Ovary (tissue), 9 donors: Measurements from ENCODE around the gene BBS9. TPM values are rescaled to one million over a fixed set of nuclear protein-coding genes. Genes with fewer than 3 reads are reported as not detected.

Source experiments
- DNase-seq, 5 donors: peaks; one replicate each; pipeline ENCODE4 v3.0.0-alpha.2; 2019 to 2020
- H3K27ac ChIP-seq, 2 donors: fragments of 200-600 bp; one replicate each; pipeline versions ENCODE4 v1.5.1 to v1.8.0; 2019 to 2022
- H3K27me3 ChIP-seq: fragments of 200-600 bp; one replicate; pipeline ENCODE4 v1.8.0; 2022
- H3K36me3 ChIP-seq: fragments of 200-600 bp; sonication (generic); one replicate; pipeline ENCODE4 v1.5.1; 2019
- H3K4me1 ChIP-seq: one replicate; pipeline ENCODE4 v1.8.1; 2013; ENCODE audit warnings: mild to moderate bottlenecking, moderate library complexity; ENCODE audit not compliant: insufficient read depth
- H3K4me3 ChIP-seq: fragments of 200-600 bp; sonication (generic); one replicate; pipeline ENCODE4 v1.5.1; 2017
- H3K9me3 ChIP-seq, 2 donors: fragments of 200-600 bp in 1 of 2; sonication (generic) in 1 of 2; one replicate each; pipeline versions ENCODE4 v1.5.1 to v1.8.1; 2013 to 2019; ENCODE audit warnings: mild to moderate bottlenecking in 1 of 2, moderate library complexity in 1 of 2
- CTCF ChIP-seq, 3 donors: fragments of 450-650 bp in 2 of 3; fragments of 200-600 bp in 1 of 3; IDR thresholded peaks; one replicate each; pipeline versions ENCODE4 v1.5.1 to v1.8.0; 2016 to 2022; ENCODE audit warnings: antibody characterized with exemption in 3 of 3, mild to moderate bottlenecking in 1 of 3
- EP300 ChIP-seq: sonication (generic); formaldehyde crosslinking; IDR thresholded peaks from one replicate; pipeline ENCODE4 v1.6.1; 2017; ENCODE audit warnings: antibody characterized with exemption
- POLR2A ChIP-seq: fragments of 450-650 bp; IDR thresholded peaks from one replicate; pipeline ENCODE4 v1.6.1; 2017; ENCODE audit warnings: antibody characterized with exemption, mild to moderate bottlenecking, moderate library complexity
- WGBS, 3 donors: extraction: QIAGEN DNeasy Blood & Tissue Kit in 1 of 3; methylation state at CpG; one replicate each; pipeline versions ENCODE4 v1.1.5 to v1.1.7; 2013 to 2017; 5-methylcytosine and 5-hydroxymethylcytosine counted together
- intact Hi-C, 4 donors: fragments of 100-400 bp; cut with DNase I; formaldehyde crosslinking; loops; one replicate each; pipeline versions ENCODE4 v1.11.0 to v1.15.1; 2022 to 2023
- polyA plus RNA-seq, 2 donors: library from polyadenylated mRNA; stranded (reverse); fragments of 200-250 nt in 1 of 2; fragments of 350-450 nt in 1 of 2; fragmentation: Illumina TruSeq in 1 of 2; extraction: RNeasy Lipid Tissue Mini Kit (QIAGEN cat#74804) in 1 of 2; gene quantifications; one replicate each; pipeline ENCODE4 v1.2.3, GENCODE V29; 2013 to 2014
- total RNA-seq, 7 donors: library from RNA; depleted of rRNA in 2 of 7; stranded (reverse); fragments of >200 nt in 2 of 7; fragmentation: NEBNext Ultra II Directional in 3 of 7; extraction: Animal tissue kit (Norgen Biotek cat#: 25700) in 3 of 7; gene quantifications; one replicate each; pipeline versions ENCODE4 v1.1.0 to v1.2.4, GENCODE V29; 2016 to 2023
- donor health status: DM: no; HTN: no; CAD: no; lungs with moderate emphysema.
- donor health status: DM: no; HTN: no; CAD: no.
- donor health status: Bipolar disorder and iron deficiency.
- donor health status: DM: yes; HTN: yes; CAD: no.
- donor health status: DM: no; HTN: no; CAD: no.
- donor health status: DM: yes; HTN: yes; CAD: no.

The BBS9 gene
- total and polyA plus RNA-seq, 9 donors = 8.1 to 42.0 (median 29.7) TPM

DNA sequence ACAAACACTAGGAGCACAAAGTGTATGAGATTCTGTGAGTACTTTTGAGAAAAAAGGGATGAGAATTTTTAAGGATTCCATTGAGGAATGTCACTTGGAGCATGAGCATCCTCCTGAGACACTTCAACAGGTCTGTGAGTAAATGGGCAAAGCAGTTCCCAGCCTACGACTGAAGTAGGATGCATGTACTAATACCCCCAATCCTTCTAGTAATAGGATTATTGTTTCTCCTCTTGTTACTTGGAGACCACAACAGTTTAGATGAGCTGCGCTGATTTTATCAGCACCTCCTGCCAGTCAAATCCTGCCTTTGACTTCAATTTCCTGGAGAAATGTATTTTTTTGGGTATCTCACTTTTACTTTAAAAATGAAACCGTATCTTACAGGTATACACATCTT is 820 bp downstream of the BBS9 start:
- DNase-seq = no peak
- intact Hi-C loops = no loop called here
- Histone ChIP-seq H3K9me3 (no peaks in the 10 kb centered on the region), H3K4me3 (peak overlapping the region; percentile 74), H3K4me1 (peaks cover 3% of the 10 kb centered on the region), H3K27me3 (no peaks in the 10 kb centered on the region), H3K27ac (no peak overlapping the region), H3K36me3 (no peaks in the 10 kb centered on the region)
- TF ChIP-seq CTCF (IDR thresholded peaks at IDR 0.05) (no peak), POLR2A (no peak), EP300 (no peak)
- 11 to 15% (median 11%) methylated on average over 3 of the region's 3 CpGs for WGBS, 3 donors

- H3K27me3 ChIP-seq = no peaks in the 10 kb centered on the region
- H3K36me3 ChIP-seq = no peaks in the 10 kb centered on the region
- H3K4me1 ChIP-seq = no peaks in the 10 kb centered on the region
- H3K4me3 ChIP-seq = no peak overlapping the region
- no peaks in the 10 kb centered on the region for H3K9me3 ChIP-seq
- intact Hi-C loops = no loop called here
- TF ChIP-seq POLR2A (no peak), CTCF (IDR thresholded peaks at IDR 0.05) (no peak), EP300 (no peak)
- WGBS, 3 donors = 86 to 93% (median 88%) methylated on average over 15 of the region's 15 CpGs
- H3K27ac ChIP-seq = no peak overlapping the region
- no peak for DNase-seq
Measured at GRCh38 chr7:33137103-33137502, 7.7 kb downstream of the BBS9 start.

GRCh38 chr7:33142585-33142984 is 13.2 kb downstream of the BBS9 start:
- no peak for DNase-seq
- H3K27ac ChIP-seq = no peak overlapping the region
- no peak for TF ChIP-seq CTCF (IDR thresholded peaks at IDR 0.05)
- TF ChIP-seq POLR2A = no peak
- no peak for TF ChIP-seq EP300
- intact Hi-C loops = no loop called here
- no peak overlapping the region for H3K4me3 ChIP-seq
- H3K36me3 ChIP-seq = no peaks in the 10 kb centered on the region
- no peaks in the 10 kb centered on the region for H3K27me3 ChIP-seq
- no peaks in the 10 kb centered on the region for H3K9me3 ChIP-seq
- WGBS, 3 donors = 85 to 92% (median 91%) methylated on average over 1 of the region's 1 CpG
- H3K4me1 ChIP-seq = no peaks in the 10 kb centered on the region

DNA sequence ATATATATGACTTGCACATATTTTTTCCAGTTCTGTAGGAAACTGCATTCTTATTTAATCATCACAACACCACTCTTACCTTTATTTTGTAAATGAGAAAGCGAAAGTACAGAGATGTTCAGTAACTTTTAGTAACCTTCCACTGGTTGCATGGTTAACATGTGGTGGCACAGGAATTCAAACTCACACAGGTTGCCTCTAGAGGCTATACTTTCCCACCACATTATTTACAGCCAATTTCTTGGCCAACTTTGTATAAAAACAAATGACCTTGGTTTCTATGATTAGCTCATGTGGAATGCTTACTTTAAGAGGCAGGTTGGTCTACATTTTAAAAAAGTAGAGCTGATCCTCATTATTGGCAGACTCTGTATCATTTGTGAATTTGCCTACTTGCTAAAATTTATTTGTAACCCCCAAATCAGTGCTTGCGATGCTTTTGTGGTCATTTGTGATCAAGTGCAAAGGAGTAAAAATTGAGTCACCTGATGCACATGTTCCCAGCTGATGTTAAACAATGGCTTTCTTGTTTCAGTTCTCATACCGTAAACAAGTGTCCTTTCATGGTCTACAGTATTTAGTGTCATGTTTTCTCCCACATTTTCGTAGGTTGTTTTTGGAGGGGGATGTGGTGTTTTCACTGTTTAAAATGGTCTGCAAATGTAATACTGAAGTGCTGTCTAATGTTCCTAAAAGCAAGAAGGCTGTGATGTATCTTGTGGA is 14.8 kb downstream of the BBS9 start:
- Histone ChIP-seq H3K27me3 (no peaks in the 10 kb centered on the region), H3K36me3 (no peaks in the 10 kb centered on the region), H3K4me1 (no peaks in the 10 kb centered on the region), H3K9me3 (no peaks in the 10 kb centered on the region), H3K27ac (no peak overlapping the region), H3K4me3 (no peak overlapping the region)
- TF ChIP-seq CTCF (IDR thresholded peaks at IDR 0.05) (no peak), POLR2A (no peak), EP300 (no peak)
- intact Hi-C loops = no loop called here
- DNase-seq = no peak
- WGBS, 3 donors = 51 to 74% (median 62%) methylated on average over 4 of the region's 4 CpGs
